Muscle layer of duodenum (tissue), 2 donors: Measurements from ENCODE around the gene CTH.
"Not testable (repeated sequence)": the region's sequence is repeated elsewhere in the genome, so short reads cannot be mapped to it uniquely, and the experiment has no call there.

Source experiments
- H3K27ac ChIP-seq: one replicate; pipeline ENCODE4 v1.7.0; 2013; ENCODE audit warnings: mild to moderate bottlenecking, low read length
- H3K27me3 ChIP-seq: one replicate; pipeline ENCODE4 v1.7.0; 2013; ENCODE audit warnings: low read depth, mild to moderate bottlenecking, control low read depth, low read length
- H3K36me3 ChIP-seq, 2 donors: one replicate each; pipeline ENCODE4 v1.7.0; 2013; ENCODE audit warnings: low read length in 2 of 2, control low read depth in 1 of 2, mild to moderate bottlenecking in 1 of 2; ENCODE audit not compliant: insufficient read depth in 2 of 2, control insufficient read depth in 1 of 2
- H3K4me1 ChIP-seq, 2 donors: one replicate each; pipeline ENCODE4 v1.7.0; 2013; ENCODE audit warnings: low read length in 2 of 2, mild to moderate bottlenecking in 2 of 2, control low read depth in 1 of 2, moderate library complexity in 1 of 2; ENCODE audit not compliant: insufficient read depth in 2 of 2, control insufficient read depth in 1 of 2
- H3K4me3 ChIP-seq, 2 donors: one replicate each; pipeline ENCODE4 v1.7.0; 2013; ENCODE audit warnings: low read length in 2 of 2, low read depth in 1 of 2, mild to moderate bottlenecking in 1 of 2
- H3K9me3 ChIP-seq, 2 donors: one replicate each; pipeline ENCODE4 v1.7.0; 2013; ENCODE audit warnings: low read length in 2 of 2, control low read depth in 1 of 2, mild to moderate bottlenecking in 1 of 2; ENCODE audit not compliant: control insufficient read depth in 1 of 2
- donor health status: healthy.

The CTH gene

DNA sequence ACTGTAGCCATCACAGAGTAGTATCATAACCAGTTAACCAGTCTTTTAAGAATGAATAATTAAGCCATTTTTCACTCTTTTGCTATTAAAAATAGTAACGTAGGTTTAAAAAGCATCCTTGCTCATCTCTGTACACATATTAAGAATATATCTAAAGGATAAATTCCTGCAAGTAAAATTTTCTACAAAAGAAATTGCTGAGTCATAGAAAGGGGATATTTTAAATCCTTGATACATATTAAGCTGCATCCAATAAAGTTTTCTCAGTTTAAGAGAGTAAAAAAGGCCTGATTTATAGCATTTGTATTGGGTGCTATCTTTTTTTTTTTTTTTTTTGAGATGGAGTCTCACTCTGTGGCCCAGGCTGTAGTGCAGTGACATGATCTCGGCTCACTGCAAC is 1.9 kb upstream of the CTH start:
- Histone ChIP-seq H3K36me3 (no peaks in the 10 kb centered on the region), H3K27me3 (no peaks in the 10 kb centered on the region), H3K4me3 (no peak overlapping the region), H3K4me1 (peaks cover 0 to 5% of the 10 kb centered on the region in 2 donors), H3K27ac (no peak overlapping the region), H3K9me3 (no peaks in the 10 kb centered on the region)

DNA sequence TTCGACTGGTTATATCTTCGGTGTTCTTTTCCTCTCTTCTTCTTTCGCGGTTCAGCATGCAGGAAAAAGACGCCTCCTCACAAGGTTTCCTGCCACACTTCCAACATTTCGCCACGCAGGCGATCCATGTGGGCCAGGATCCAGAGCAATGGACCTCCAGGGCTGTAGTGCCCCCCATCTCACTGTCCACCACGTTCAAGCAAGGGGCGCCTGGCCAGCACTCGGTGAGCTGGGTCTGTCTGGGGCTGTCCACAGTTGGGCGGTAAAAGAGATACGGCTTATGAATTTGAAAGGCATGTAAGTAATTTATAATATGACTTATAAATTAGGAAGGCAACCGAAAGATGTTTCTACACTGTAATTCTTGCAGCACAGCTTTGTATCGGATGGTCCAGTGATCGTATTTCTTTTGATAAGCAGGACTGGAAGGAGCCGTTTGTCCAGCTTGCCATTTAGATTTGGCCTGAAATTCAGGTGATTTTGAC is 334 bp downstream of the CTH start:
- Histone ChIP-seq H3K27me3 (no peaks in the 10 kb centered on the region), H3K27ac (peak overlapping the region; percentile 93), H3K36me3 (no peaks in the 10 kb centered on the region), H3K4me1 (peaks cover 0 to 5% of the 10 kb centered on the region in 2 donors), H3K9me3 (no peaks in the 10 kb centered on the region), H3K4me3 (peak overlapping the region; percentile 87 to 97)

DNA sequence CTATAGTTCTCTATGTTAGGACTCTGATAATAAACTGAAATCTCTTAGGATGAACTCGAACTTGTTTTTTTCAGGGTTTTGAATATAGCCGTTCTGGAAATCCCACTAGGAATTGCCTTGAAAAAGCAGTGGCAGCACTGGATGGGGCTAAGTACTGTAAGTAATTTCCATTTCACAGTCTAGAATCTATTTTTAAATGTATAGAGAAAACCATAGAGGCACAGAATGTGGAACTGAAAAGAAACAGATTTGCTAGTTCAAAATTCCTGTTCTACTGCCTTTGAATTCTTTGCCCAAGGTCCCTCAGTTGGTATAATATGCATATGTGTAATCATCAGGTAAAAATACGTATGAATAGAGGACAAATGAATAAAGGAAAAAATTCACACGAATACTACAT is 4.8 kb downstream of the CTH start:
- Histone ChIP-seq H3K27me3 (no peaks in the 10 kb centered on the region), H3K4me1 (peaks cover 0 to 5% of the 10 kb centered on the region in 2 donors), H3K4me3 (no peak overlapping the region), H3K36me3 (no peaks in the 10 kb centered on the region), H3K27ac (no peak overlapping the region), H3K9me3 (no peaks in the 10 kb centered on the region)

DNA sequence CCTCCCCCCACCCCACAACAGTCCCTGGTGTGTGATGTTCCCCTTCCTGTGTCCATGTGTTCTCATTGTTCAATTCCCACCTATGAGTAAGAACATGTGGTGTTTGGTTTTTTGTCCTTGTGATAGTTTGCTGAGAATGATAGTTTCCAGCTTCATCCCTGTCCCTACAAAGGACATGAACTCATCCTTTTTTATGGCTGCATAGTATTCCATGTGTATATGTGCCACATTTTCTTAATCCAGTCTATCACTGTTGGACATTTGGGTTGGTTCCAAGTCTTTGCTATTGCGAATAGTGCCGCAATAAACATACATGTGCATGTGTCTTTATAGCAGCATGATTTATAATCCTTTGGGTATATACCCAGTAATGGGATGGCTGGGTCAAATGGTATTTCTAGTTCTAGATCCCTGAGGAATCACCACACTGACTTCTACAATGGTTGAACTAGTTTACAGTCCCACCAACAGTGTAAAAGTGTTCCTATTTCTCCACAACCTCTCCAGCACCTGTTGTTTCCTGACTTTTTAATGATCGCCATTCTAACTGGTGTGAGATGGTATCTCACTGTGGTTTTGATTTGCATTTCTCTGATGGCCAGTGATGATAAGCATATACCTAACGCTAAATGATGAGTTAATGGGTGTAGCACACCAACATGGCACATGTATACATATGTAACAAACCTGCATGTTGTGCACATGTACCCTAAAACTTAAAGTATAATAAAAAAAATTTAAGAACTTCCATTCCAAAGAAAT is 8.1 kb downstream of the CTH start:
- not testable (repeated sequence) for H3K4me1 ChIP-seq, H3K4me3 ChIP-seq, H3K9me3 ChIP-seq, H3K27me3 ChIP-seq, H3K27ac ChIP-seq, H3K36me3 ChIP-seq

DNA sequence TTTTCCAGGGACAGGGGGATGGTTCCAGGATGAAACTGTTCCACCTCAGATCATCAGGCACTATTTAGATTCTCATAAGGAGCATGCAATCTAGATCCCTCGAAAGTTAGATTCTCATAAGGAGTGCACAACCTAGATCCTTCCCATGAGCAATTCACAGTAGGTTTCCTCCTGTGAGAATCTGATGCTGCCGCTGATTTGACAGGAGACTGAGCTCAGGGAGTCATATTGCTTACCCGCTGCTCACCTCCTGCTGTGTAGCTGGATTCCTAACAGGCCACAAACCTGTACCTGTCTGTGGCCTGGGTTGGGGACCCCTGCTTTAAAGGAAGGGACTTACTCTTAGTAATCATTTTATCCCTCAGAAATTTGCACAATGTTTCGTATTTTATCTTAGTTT is 9.3 kb downstream of the CTH start:
- Histone ChIP-seq H3K27me3 (no peaks in the 10 kb centered on the region), H3K4me3 (no peak overlapping the region), H3K4me1 (no peaks in the 10 kb centered on the region), H3K9me3 (no peaks in the 10 kb centered on the region), H3K36me3 (no peaks in the 10 kb centered on the region), H3K27ac (no peak overlapping the region)

DNA sequence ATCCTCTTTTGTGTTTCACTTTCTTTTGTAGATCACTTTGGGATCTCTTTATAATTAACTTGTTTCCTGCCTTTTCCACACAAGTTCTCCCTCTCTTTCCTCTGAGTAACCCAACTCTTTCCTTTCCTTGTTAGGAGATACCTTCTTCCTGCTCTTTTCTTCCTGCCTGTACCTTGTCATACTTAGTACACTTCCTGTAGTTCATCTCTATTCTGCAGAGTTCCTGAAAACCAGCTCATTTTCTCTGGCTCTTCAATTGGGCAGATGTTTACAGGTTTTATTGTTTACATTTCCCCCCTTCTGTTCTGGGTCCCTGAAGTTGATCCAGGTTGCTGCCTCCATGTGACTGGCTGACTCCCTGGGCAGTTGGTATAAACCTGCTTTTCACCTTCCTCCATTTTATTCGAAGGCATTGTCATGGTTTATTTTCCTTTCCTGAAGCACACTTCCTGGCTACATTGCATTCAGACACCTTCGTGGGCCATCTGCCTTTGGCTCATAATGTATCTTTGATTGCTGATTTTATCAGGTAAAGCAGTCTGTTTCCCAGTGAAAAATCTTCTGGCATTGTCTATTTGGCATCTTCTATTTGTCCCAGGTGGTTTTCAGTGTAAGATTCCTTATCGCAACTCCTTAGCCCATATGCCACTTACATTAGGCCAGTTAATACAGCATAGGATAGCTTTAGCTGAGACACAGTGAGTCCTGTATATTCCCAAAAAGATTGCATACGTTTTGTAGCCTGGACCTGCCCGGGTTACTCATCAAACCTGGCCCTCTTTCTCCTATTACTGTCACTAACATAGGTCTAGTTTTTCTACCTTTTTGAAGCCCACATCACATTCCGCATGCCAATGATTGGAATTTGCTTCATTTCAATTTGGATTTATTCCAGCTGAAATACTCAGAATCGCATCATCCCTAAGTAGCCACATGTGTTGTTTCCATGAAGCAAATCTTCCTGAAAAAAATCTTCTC is 15.4 kb downstream of the CTH start:
- H3K4me1 ChIP-seq, result no peaks in the 10 kb centered on the region
- H3K4me3 ChIP-seq, result no peak overlapping the region

DNA sequence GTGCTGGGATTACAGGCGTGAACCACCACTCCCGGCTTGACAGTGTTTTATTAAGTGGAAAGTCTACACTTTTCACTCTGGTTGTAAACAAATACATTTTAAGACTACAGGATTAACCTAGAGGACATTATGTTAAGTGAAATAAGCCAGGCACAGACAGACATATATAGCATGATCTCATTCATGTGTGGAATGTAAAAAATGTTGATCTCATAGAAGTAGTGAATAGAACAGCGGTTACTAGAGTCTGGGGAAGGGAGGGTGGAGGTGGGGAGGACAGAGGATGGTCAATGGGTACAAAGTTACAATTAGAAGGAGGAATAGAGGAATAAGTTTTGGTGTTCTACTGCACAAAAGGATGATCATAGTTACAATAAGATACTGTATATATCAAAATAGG is 16.9 kb downstream of the CTH start:
- Histone ChIP-seq H3K4me1 (no peaks in the 10 kb centered on the region), H3K4me3 (no peak overlapping the region), H3K27me3 (no peaks in the 10 kb centered on the region), H3K9me3 (no peaks in the 10 kb centered on the region), H3K27ac (no peak overlapping the region), H3K36me3 (peaks cover 0 to 17% of the 10 kb centered on the region in 2 donors)

More for the DNA sequence above, 15.4 kb downstream of the CTH start:
- no peaks in the 10 kb centered on the region for H3K9me3 ChIP-seq
- H3K36me3 ChIP-seq, result peaks cover 0 to 11% of the 10 kb centered on the region in 2 donors
- no peak overlapping the region for H3K27ac ChIP-seq
- H3K27me3 ChIP-seq, result no peaks in the 10 kb centered on the region

DNA sequence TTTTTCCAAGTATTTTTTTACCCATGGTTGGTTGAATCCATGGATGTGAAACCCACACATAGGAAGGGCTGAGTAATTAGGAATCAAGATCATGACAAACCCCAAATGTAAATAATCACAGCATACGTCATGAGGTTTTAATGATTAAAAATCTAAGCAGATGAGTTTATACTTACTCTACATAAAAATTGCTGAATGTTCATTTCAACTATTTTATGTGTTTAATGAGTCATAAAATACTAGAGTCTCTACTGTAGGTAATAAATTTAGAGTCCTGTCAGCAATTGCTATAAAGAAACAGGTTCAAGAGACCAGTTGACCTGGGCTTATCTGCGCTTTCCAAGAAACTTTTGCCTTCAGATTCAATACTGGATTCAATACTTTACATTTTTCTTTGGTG is 18.2 kb downstream of the CTH start:
- Histone ChIP-seq H3K4me1 (no peaks in the 10 kb centered on the region), H3K27ac (no peak overlapping the region), H3K4me3 (no peak overlapping the region), H3K36me3 (peaks cover 4 to 22% of the 10 kb centered on the region in 2 donors), H3K9me3 (no peaks in the 10 kb centered on the region), H3K27me3 (no peaks in the 10 kb centered on the region)

DNA sequence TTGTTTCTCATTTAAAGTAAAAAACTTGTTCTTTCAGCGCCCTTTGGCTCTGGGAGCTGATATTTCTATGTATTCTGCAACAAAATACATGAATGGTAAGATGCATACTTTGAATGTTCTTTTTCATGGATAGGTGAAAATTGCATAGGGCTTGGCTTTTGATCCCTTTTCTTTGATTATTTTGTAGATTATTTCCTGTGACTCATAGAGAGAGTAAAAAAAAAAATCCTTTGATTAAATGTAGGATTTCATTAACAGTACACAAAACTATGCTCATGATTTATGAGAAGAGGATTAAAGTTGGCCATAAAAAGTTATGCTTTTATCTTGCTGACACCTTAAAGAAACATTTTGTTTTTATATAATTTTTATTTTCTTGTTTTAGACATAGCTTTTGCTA is 18.7 kb downstream of the CTH start:
- Histone ChIP-seq H3K4me3 (no peak overlapping the region), H3K36me3 (peaks cover 4 to 22% of the 10 kb centered on the region in 2 donors), H3K27ac (no peak overlapping the region)

DNA sequence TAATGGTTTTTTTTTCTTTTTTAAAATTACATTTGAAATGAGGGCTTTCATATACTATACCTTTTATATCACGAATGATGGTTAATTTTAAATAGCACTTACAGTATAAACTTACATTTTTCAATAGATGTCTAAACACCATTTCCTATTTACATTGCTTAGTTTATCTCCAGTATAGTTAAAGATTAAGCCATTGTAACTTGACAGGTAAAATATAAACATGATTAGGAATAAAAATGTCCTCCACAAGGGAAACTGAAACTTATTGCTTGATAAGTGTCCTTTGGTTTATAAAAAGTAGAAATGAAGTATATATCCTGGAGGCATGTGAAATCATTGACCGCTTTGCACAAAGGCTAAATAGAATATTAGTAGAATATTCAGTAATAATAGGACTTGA is 20.2 kb downstream of the CTH start:
- Histone ChIP-seq H3K27me3 (no peaks in the 10 kb centered on the region), H3K27ac (no peak overlapping the region), H3K36me3 (peaks cover 4 to 22% of the 10 kb centered on the region in 2 donors), H3K4me3 (no peak overlapping the region), H3K4me1 (no peaks in the 10 kb centered on the region), H3K9me3 (no peaks in the 10 kb centered on the region)

More for the DNA sequence above, 18.7 kb downstream of the CTH start:
- Histone ChIP-seq H3K27me3 (no peaks in the 10 kb centered on the region), H3K9me3 (no peaks in the 10 kb centered on the region), H3K4me1 (no peaks in the 10 kb centered on the region)

DNA sequence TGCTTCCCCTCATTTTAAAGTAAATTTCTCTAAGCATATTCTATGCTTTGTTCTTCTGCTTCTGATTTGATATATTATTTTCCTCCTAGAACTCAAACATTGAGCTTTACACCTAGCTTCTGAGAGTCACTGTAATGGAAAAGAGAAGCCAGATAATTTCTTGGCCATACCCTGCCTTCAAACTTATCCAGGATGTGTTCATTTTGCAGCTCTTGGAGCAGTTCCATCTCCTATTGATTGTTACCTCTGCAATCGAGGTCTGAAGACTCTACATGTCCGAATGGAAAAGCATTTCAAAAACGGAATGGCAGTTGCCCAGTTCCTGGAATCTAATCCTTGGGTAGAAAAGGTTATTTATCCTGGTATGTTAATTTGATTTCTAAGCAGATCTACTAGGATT is 20.8 kb downstream of the CTH start:
- peaks cover 4 to 18% of the 10 kb centered on the region in 2 donors for H3K36me3 ChIP-seq
- no peak overlapping the region for H3K27ac ChIP-seq
- H3K9me3 ChIP-seq, result no peaks in the 10 kb centered on the region
- no peaks in the 10 kb centered on the region for H3K4me1 ChIP-seq
- H3K4me3 ChIP-seq, result no peak overlapping the region
- H3K27me3 ChIP-seq, result no peaks in the 10 kb centered on the region
